HG03103 (cell line): Measurements from ENCODE around the gene LORICRIN.
A peak's percentile ranks its signal among the peaks of the same experiment; 100 is the strongest.
"Not testable (repeated sequence)": the region's sequence is repeated elsewhere in the genome, so short reads cannot be mapped to it uniquely, and the experiment has no call there.

Experiments used
- ATAC-seq: cut with Tn5 transposase; IDR thresholded peaks from one replicate; pipeline ENCODE4 v1.9.1; 2021; ENCODE audit warnings: low read depth; ENCODE audit not compliant: unreplicated experiment

Gene LORICRIN, protein sequence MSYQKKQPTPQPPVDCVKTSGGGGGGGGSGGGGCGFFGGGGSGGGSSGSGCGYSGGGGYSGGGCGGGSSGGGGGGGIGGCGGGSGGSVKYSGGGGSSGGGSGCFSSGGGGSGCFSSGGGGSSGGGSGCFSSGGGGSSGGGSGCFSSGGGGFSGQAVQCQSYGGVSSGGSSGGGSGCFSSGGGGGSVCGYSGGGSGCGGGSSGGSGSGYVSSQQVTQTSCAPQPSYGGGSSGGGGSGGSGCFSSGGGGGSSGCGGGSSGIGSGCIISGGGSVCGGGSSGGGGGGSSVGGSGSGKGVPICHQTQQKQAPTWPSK

DNA sequence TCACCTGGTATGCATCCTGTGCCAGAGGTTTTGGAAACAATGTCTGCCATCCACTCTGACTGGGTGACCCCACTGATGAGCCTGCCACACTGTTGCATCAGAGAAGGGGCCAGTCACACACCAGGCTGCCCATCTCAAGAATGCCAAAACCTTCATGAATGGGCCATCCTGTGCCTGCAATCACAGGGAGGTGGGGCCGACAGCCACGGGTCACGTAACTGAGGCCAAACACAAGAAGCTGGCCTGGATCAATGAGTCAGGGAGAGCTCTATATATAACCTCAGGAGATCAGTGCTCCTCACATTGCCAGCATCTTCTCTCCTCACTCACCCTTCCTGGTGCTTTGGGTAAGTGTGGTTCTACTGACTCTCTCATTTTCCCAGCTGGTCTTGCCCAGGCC, at the start of gene LORICRIN:
LORICRIN (plus strand) TSS at position 301 of the 400 bp plus-strand sequence. CDS start 1,263 bp downstream, outside the sequence.
- ATAC-seq, result no peak

DNA sequence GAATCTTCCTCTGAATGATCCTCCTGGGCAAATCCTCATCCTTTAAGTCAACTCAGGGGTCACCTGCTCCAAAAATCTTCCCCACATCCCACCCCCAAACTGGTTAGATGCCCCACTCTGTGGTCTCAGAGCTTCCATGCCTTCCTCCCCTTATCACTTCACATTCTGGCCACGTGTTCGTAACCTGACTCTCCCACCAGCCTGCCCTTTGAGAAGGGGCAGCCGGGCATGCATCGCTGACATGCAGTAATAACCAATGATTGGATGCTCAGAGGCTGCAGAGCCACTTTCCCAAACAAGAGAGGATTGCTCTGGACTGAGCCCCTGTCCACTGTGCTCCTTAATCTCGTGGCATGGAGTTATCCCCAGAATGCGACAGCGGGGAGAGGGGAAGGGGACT, 49.3 kb upstream of the LORICRIN start:
- no peak for ATAC-seq

DNA sequence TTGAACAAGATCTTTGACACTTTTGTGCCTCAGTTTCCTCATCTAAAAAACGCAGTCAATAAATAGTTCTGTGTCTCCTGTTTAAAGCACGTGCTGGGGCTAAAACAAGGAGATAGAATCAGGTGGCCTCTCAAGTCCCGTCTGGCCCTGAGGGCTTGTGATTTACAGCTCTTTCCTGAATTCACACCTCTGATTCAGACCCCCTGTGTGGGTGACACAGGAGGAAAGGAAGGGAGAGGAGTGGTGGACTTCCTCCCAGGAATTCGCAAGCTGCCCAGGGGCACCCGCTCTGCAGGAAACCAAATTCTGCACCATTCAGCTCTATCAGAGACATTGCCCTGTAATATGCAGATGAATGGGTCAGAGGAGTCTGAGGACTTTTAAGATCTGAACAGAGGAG, 47.3 kb upstream of the LORICRIN start:
- no peak for ATAC-seq

DNA sequence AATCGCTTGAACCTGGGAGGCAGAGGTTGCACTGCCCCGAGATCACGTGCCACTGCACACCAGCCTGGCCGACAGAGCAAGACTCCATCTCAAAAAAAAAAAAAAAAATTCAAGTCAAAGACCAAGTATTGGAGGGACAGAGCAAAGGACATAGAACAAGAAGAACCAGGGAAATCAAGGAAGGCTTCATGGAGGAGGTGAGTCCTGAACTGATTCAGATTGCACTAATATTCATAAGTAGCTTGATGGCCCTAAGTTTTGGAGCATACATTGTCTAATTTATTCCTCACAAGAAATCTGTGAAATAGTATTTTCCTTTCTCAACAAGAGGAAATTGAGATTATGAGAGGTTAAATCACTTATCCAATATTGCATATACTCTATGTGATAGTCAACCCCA, 46.0 kb upstream of the LORICRIN start:
- no peak for ATAC-seq

DNA sequence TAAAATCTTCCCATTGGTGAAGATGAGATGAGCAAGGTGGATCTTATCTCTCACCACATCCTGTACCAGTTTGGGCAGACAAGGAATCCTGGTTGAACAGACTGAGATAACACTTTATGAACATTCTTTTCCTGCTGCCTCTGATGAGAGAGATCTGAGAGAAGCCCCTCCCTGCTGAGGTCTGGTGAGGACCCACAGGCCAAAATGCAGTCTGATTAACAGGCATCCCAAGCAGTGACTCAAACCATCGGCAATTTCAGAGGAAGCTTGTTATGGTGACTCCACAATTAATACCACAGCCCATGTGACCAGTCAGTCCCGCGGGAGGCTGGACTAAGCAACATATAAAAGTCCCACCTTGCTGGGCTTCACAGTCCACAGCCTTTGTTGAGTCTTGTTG, 42.3 kb upstream of the LORICRIN start, which contains the start of gene PRR9:
PRR9 (plus strand) TSS at position 373 of the 400 bp plus-strand sequence. CDS start 561 bp downstream, outside the sequence.
- ATAC-seq, result no peak

DNA sequence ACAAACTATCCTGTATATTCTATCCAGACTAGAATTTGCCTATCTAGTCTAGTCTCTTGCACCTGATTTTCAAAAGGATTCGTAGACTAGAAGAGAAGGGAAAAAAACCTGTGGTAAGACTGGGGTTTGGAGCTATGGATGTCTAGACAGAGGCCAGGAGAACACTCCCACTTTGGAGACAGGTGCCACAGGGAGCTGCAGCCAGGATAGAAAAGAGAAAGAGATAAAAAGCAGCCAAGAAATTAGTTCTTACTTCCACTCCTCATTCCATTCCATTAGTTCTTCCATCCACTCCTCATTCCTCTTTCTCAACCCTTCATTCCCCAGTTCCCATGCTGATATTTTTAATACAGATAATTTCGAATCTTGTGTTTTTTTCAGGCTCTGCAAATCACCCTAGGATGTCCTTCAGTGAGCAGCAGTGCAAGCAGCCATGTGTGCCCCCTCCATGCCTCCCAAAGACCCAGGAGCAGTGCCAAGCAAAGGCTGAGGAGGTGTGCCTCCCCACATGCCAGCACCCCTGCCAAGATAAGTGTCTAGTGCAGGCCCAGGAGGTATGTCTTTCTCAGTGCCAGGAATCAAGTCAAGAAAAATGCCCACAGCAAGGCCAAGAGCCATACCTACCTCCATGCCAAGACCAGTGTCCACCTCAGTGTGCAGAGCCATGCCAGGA, 41.6 kb upstream of the LORICRIN start:
- no peak for ATAC-seq

DNA sequence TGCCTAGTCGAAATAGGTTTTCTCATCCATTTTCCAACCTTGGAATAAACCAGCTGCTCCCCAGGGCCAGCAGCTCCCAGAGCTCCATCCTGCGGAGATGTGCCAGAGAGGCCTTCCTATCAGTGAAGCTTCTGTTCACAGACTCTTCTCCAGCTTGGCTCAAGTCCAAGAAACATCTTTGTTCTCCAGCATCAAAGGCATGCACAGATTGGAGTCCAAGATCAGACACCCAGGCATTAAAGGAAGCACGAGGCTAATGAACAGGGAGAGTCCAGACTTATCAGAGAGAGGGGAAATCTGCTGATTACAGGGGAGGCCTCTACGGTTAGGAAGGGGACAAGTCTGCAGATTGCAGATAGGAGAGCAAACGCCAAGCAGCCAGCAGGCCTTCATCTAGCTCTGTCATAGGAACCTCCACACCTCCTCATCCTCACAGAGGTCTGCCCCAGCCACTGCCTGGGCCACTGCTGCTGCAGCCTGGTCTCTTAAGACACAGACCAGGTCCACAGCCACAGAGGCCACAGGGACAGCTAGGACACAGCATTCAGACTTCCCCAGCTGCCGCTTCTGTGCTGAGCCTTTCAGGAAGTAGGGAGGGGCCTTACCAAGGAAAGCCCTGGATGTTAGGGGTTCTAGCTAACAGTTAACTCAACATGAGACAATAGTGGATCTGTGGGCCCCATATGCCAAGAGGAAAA, 38.7 kb upstream of the LORICRIN start:
- ATAC-seq, result no peak

DNA sequence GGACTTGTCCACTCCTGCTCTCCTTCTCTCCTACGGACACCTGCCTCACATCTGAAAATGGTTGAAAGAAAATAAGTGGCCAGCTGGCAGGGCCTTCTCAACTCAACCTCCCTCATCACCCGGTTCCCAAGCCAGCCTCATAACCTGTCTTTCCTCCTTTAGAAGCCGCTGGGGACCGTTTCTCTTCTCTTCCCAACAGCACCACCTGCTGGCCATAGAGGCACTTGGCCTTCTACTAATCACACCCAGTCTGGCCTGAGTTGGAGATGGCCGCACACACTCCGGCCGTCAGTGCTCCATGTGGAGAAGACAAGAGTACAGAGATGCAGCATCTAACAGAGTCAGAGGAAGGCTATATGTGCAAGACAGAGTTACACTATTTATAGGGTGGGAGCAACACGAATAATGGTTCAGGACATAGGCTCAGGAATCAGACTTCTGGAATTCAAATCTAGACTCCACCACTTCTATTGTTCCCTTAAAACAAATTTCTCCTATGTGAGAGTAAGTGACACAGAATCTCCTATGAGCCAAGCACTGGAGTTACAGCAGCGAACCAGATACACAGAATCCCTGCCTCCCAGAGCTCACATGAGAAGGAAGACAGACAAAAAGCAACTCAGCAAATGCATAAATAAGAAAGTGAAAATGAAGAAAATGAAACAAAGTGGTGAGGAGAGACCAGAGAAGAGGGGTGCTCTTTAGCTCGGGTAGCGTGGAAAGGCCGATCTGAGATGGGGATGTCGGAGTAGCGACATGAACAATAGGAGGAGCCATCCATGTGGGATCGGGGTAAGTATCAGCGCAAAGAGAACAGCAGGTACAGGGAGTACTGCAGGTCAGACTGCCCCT, 36.2 kb upstream of the LORICRIN start:
- peak; percentile 54 for ATAC-seq

DNA sequence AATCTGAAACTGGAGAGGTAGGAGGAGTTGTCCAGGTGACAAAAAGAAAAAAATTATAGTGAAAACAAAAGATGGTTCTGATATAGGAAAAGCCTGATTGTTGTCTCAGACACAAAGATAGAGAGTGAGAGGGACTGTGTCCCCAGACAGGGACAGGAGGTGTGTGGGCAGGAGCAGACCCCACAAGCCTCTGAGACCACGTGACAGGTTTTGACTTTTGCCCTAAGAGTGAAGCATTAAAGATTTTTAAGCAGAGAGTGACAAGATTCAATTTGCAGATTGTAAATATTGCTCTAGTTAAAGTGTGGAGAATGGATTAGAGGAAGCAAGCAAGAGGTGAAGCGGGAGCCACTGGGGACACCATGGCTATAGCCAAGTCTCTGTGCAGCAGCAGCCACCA, 31.7 kb upstream of the LORICRIN start:
- no peak for ATAC-seq

DNA sequence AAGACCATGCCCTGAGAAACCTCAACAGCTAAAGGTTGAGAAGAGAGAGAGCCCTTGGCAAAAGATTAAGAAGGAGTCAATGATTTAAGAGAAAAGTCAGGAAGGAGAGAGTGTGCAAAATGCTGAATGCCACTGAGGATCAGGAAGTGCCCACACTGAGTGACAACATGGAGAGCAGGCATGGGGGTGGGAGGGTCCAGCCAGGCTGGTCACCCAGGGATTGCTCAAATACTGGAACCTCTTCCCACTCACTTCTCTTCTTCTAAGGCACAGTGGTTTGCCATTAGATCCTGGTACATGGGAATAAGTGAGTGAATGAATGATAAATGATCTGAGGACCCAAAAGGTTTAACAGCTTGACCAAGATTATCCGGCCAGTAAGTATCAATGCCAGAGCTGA, 31.0 kb upstream of the LORICRIN start:
- ATAC-seq, result no peak

DNA sequence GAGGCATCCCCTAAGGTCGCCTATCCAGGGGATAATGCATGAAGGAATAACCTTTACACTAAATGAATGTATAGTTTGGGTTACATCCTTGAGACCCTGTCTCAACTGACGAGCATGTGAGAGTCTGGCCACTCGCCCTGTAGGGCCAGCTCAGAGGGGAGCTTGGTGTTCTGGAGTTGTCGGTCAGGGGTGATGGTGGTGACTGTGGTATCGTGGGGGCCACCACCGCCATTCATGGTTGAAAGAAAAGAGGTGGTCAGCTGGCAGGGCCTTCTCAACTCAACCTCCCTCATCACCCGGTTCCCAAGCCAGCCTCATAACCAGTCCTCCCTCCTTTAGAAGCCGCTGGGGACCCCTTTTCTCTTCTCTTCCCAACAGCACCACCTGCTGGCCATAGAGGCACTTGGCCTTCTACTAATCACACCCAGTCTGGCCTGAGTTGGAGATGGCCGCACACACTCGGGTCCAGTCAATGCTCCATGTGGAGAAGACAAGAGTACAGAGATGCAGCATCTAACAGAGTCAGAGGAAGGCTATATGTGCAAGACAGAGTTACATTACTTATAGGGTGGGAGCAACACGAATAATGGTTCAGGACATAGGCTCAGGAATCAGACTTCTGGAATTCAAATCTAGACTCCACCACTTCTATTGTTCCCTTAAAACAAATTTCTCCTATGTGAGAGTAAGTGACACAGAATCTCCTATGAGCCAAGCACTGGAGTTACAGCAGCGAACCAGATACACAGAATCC, 30.2 kb upstream of the LORICRIN start:
- ATAC-seq, result not testable (repeated sequence)

DNA sequence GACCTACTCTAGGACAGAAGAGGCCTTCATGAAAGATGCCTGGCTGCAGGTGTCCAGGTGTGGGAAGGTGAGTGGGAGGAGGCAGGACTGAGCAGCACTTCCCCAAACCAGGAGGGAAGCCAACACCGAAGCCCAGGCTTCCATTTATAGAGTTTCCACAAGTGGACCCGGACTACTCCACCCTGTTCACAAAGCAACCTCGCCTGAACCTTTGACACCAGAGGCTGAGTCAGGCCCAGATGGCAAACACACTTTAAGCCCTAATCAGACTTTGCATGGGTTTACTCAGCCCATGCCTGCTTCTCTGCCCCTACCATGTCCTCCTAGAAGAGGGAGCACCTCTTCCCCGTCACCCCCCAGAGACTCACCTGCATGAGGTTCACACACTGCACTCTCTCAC, 28.1 kb upstream of the LORICRIN start:
- ATAC-seq, result no peak

DNA sequence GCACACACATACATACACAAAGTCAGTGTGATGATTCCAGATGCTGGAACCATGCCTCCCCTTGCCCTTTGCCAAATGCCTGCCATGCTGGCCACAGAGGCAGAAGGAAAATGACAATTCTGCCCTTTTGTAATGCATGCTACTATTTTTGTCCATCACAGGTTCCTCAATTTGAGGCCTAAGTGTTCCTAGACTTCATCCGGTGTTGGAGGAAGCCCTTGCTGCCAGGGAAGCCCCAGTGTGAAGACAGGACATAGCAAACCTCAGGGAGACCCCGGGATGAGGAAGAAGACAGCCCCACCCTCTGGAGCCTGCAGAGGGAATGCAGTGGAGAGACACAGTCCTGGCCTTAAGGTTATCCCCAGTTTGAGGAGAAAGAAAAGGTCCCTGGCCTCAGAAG, 27.7 kb upstream of the LORICRIN start:
- no peak for ATAC-seq

DNA sequence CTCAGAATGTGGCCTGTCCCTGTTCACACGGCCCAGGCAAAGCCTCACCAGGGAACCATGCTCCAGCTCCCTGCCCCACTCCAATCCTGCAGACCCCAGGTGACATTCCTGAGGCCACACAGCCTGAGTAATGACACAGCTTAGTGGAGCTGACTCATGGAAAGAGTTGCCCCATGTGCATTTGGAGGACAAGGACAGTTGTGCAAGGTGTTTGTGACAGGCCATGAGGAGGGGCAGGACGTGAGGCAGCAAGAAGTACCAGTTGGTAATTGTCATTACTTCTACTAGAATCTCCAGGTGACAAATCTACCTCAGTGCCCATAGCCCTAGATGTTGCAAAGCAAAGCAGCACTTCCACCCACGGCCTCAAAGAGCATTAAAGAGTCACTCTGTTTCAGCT, 26.9 kb upstream of the LORICRIN start:
- no peak for ATAC-seq

DNA sequence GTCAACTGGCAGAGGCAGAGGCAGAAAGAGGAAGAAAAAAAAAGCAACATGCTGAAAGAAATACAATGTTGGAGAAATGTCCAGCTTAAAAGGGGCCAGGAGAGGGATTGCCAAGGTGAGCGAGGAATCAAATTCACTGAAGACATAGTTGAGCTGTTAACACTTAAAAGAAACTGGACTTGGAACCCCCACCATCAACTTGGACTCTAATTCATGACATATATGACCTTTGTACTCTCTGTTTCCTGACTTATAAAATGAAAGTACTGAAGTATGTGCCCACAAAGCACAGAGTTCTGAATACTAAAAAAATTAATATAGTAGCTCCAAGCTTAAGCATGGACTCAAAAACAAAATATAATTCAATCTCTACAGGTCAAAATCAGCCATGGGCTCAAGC, 26.0 kb upstream of the LORICRIN start:
- no peak for ATAC-seq

DNA sequence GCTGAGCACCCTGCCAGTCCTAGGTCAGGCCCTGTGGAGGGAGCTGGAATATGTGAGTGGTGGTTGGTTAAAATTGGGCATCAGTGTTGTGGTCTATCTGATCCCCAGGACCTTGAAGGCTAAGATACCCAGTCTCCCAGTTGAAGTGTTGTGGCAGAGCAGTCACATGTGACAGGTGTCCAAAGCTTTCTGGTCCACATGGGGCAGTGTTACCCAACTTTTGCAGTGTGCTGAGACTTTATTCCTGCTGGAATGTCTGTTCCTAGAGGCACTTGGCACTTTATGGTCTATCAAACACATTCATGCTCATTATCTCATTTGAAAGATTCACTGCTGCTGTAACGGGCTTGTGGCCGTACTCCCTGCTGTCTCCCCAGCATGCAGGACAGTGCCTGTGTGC, 21.0 kb upstream of the LORICRIN start:
- no peak for ATAC-seq

DNA sequence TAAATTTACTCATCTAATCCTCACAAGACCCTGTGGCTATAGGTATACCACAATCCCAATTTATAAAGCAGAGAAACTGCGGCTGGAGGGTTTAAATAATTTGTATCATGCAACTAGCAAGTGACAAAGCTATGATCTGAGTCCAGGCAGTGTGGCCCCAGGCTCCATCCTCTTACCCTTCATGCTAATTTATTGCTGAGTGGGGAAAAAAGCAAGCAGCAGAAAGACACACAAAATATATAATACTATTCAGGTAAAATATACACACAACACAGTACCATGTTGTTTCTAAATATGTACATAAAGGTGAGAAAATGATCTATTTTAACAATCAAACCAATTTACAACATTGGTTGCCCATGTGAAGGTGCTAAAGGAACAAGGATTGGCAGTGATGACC, 17.3 kb upstream of the LORICRIN start:
- no peak for ATAC-seq

DNA sequence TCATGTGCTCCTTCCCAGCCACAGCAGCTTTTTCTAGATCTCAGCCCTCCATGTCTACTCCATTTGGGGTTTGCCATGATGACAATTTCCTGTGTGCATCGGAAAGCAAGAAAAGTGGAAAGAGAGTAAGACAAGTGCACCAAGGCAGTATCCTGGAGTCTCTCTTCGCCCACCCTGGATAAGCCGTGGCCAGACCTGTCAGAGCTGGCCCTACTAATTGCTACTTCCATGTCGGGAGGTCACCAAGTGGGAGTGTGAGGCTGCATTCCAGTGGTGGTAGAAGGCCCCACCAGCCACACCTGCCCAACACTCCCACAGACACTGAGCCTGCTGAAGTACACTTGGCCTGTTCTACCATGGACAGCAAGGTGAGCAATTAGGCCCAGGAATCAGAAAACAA, 14.0 kb upstream of the LORICRIN start:
- no peak for ATAC-seq

DNA sequence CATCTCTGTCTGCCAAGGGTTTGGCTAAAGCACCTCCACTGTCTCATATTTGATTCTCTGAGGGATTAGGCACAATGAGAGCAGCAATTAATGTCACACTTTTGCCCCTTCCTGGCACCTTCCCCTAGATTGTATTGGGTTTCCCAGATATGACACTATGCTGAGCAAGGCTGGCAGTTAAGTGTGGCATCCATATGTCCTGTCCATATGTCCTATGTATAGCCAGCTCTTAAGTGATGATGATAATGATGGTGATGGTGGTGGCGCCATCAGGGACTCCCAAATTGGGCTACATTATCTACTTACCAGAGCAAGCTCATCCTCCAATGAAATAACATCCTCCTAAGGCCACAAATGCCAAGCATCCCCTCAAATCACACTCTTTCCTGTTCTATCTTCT, 13.5 kb upstream of the LORICRIN start:
- no peak for ATAC-seq

DNA sequence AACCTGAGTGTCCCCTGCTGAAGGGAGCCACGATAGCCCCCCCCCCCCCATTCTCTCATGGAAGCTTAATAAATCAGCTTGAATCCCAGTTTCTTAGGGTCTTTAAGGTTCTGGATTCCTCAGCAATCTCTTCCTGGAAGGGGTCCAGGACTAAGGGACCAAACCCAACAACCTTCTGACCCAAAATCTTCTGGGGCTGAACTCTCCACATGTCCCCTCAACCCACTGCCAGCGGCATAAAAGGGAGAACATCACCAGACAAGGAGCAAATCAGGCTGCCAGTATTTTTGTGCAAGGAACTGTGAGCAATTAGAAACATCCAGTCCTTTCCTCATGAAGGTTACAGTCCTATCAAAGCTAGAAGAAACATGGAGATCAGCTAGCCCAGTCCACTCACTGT, 12.7 kb upstream of the LORICRIN start:
- ATAC-seq, result no peak
